ENCODE measurements around the gene PUSL1. TPM values are rescaled to one million over a fixed set of nuclear protein-coding genes. Genes with fewer than 3 reads are reported as not detected.

The PUSL1 gene
- total RNA-seq, 1 experiment from 2014 or later: 31.3 TPM

DNA sequence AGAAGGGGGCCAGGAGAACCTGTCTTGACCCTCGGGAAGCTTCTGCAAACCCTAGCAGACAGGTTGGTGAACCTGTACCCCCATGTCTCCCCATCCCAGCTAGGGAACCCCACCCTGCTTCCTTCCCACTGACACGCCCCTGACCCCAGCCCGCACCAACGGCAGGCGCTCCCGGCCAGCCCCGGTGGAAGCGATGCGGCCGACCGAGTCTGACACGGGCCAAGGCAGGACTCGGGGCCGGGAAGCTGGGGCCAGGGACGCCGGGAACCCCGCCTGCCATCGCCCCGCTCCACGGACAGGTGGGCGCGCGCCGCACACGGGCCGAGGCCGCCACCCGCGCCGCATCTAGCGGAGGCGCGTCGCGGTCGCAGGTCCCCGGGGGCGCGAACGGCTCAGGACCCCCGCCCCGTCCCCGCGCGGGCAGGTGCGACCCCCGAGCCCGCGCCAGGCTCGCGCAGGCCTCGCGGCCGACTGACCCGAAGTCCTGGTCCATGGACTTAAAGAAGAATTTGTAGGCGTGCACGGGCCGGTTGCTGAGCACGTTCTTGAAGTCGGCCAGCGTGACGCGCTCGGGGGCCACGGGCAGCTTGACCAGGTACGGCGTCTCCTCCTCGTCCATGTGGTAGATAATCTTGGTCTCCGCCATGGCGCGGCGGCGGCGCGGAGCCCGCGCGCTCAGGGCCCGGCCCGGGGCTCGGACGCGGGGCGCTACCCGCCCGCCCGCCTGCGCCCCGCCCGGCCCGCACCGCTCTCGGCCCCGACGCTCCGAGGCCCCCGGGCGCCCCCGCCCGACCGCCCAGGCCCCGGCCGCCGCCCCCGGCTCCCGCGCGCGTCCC lies 40.2 kb downstream of the PUSL1 start:
- no peaks in the 10 kb centered on the region for H3K9me3 ChIP-seq (ENCODE audit: low read depth, low read length, poor library complexity, severe bottlenecking)
- intact Hi-C loops (cut with micrococcal nuclease; ENCODE audit: unreplicated experiment): no loop called here
- H3K4me3 ChIP-seq (ENCODE audit: low read depth, low read length, poor library complexity, severe bottlenecking): peak overlapping the region; percentile 86
- DNase-seq (ENCODE audit: low spot score): no peak
- POLR2A ChIA-PET (ENCODE audit: low non-redundant PET): no interaction called here
- peak overlapping the region; percentile 75 for H3K27ac ChIP-seq (ENCODE audit: low read depth, low read length, poor library complexity, severe bottlenecking)
- no peaks in the 10 kb centered on the region for H3K36me3 ChIP-seq (ENCODE audit: insufficient read depth, low read length, poor library complexity, severe bottlenecking)
- peaks cover 3% of the 10 kb centered on the region for H3K4me1 ChIP-seq (ENCODE audit: insufficient read depth, low read length, poor library complexity, severe bottlenecking)
- TF ChIP-seq, protein P1, sequence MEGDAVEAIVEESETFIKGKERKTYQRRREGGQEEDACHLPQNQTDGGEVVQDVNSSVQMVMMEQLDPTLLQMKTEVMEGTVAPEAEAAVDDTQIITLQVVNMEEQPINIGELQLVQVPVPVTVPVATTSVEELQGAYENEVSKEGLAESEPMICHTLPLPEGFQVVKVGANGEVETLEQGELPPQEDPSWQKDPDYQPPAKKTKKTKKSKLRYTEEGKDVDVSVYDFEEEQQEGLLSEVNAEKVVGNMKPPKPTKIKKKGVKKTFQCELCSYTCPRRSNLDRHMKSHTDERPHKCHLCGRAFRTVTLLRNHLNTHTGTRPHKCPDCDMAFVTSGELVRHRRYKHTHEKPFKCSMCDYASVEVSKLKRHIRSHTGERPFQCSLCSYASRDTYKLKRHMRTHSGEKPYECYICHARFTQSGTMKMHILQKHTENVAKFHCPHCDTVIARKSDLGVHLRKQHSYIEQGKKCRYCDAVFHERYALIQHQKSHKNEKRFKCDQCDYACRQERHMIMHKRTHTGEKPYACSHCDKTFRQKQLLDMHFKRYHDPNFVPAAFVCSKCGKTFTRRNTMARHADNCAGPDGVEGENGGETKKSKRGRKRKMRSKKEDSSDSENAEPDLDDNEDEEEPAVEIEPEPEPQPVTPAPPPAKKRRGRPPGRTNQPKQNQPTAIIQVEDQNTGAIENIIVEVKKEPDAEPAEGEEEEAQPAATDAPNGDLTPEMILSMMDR (conservative IDR thresholded peaks at IDR 0.05; ENCODE audit: low read depth, low read length): no peak
- no peak for TF ChIP-seq EZH2 (IDR thresholded peaks at IDR 0.05; ENCODE audit: borderline replicate concordance, low read depth, low read length, poor library complexity, severe bottlenecking)
- no peaks in the 10 kb centered on the region for H3K27me3 ChIP-seq (replicated peaks; ENCODE audit: insufficient read depth, low read depth, low read length, poor library complexity)
- CTCF ChIA-PET: no interaction called here
- no TSS peak for BruUV-seq (replicated peaks)

DNA sequence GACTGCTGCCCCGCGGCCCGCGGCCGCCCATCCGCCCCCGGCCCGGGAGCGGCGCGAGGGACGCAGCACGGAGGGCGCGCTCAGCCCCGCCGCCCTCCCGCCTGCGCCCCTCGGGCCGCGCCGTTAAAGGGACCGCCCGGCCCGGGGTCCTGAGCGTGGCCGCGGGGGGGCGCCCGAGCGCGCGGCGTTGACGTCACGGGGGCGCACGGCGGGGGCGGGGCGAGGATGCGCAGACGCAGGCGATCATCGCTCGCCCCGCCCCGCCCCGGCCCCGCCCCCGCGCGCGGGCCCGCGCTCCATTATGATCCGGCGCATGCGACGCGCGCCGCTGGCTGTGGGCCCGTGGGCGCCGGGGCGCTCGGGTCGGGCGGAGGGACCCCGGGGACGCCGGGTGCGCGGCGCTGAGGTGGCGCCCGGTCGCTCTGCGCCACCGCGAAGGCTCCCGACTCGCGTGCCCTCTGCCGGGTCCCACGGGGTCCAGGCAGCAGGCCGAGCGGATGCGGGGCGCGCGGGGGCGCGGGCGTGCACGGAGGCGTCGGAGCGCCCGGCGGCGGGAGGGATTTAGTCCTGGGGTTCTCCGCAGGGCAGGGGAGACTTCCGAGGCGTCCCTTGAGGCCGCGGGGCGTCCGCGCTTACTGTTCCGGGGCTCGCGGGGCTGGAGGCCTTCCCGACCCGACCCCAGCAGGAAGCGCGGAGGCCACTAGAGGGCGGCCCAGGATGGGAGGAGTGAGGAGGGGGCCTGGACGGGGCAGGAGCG lies 41.0 kb downstream of the PUSL1 start, which contains the start of gene DVL1:
DVL1 (minus strand) TSS at position 163 of the 757 bp plus-strand sequence. CDS start 353 bp downstream, outside the sequence.
- intact Hi-C loops (cut with micrococcal nuclease; ENCODE audit: unreplicated experiment): no loop called here
- BruUV-seq (replicated peaks): no TSS peak
- peak within 1 kb of the TSS; percentile 89 for H3K27ac ChIP-seq (ENCODE audit: low read depth, low read length, poor library complexity, severe bottlenecking)
- no peaks in the 10 kb centered on the region for H3K9me3 ChIP-seq (ENCODE audit: low read depth, low read length, poor library complexity, severe bottlenecking)
- peaks cover 3% of the 10 kb centered on the region for H3K4me1 ChIP-seq (ENCODE audit: insufficient read depth, low read length, poor library complexity, severe bottlenecking)
- ChIA-PET POLR2A (ENCODE audit: low non-redundant PET) (no interaction called here), CTCF (no interaction called here)
- TF ChIP-seq, protein P1 (conservative IDR thresholded peaks at IDR 0.05; ENCODE audit: low read depth, low read length): peak; percentile 50; the same call in 1 of the 2 replicates
- TF ChIP-seq EZH2 (IDR thresholded peaks at IDR 0.05; ENCODE audit: borderline replicate concordance, low read depth, low read length, poor library complexity, severe bottlenecking): no peak
- peak within 1 kb of the TSS; percentile 86 for H3K4me3 ChIP-seq (ENCODE audit: low read depth, low read length, poor library complexity, severe bottlenecking)
- H3K27me3 ChIP-seq (replicated peaks; ENCODE audit: insufficient read depth, low read depth, low read length, poor library complexity): peaks cover 5% of the 10 kb centered on the region
- peak; percentile 80 for DNase-seq (ENCODE audit: low spot score)
- no peaks in the 10 kb centered on the region for H3K36me3 ChIP-seq (ENCODE audit: insufficient read depth, low read length, poor library complexity, severe bottlenecking)

DNA sequence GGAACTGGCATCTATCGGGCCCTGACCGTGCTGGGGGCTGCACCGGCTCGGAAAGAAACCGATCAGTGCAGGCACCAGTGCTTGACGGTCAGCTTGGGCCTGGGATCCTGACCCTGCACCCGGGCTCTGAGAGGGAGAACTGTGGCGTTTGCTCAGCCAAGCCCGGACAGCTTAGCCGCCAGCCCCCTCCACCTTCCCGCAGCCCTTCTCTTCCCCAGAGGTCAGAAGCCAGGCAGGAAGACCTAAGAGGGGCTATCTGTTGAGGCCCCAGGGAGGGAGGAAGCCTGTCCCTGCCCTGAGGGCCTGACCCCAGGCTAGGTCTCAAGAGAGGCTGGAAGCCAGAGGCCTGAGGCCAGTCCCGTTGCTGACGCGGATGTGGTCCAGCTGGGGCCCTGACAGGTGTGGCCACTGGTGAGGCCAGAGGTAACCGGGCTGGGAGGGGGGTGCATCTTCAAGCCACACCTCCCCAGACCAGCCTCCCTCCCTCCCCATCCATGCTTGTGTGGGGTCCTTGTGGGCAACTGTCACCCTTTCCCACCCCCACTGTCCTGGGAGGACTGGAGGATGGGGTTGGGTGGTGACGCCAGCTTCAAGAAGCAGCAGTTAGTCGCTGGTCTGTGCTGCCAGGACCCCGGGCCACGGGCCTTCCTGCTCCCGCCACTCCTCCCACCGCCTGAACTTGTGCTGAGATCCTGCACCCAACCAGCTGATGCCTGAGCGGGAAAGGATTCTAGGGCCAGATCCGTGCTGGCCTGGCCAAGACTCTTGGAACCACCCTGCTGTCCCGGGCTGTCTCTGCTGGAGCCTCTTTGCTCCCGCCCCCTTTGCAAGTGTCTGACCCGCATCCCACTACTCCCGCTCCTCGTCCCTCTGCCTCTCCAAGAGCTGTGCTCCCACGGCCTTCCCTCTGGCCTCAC lies 43.4 kb downstream of the PUSL1 start:
- POLR2A ChIA-PET (ENCODE audit: low non-redundant PET): no interaction called here

More for the DNA sequence above, 43.4 kb downstream of the PUSL1 start:
- H3K36me3 ChIP-seq (ENCODE audit: insufficient read depth, low read length, poor library complexity, severe bottlenecking): no peaks in the 10 kb centered on the region
- BruUV-seq (replicated peaks): no TSS peak
- intact Hi-C loops (cut with micrococcal nuclease; ENCODE audit: unreplicated experiment): no loop called here
- peaks cover 5% of the 10 kb centered on the region for H3K27me3 ChIP-seq (replicated peaks; ENCODE audit: insufficient read depth, low read depth, low read length, poor library complexity)
- CTCF ChIA-PET: no interaction called here
- DNase-seq (ENCODE audit: low spot score): no peak
- TF ChIP-seq, protein P1 (conservative IDR thresholded peaks at IDR 0.05; ENCODE audit: low read depth, low read length): no peak
- no peak for TF ChIP-seq EZH2 (IDR thresholded peaks at IDR 0.05; ENCODE audit: borderline replicate concordance, low read depth, low read length, poor library complexity, severe bottlenecking)
- H3K4me1 ChIP-seq (ENCODE audit: insufficient read depth, low read length, poor library complexity, severe bottlenecking): peaks cover 3% of the 10 kb centered on the region
- no peak overlapping the region for H3K4me3 ChIP-seq (ENCODE audit: low read depth, low read length, poor library complexity, severe bottlenecking)
- H3K9me3 ChIP-seq (ENCODE audit: low read depth, low read length, poor library complexity, severe bottlenecking): no peaks in the 10 kb centered on the region
- no peak overlapping the region for H3K27ac ChIP-seq (ENCODE audit: low read depth, low read length, poor library complexity, severe bottlenecking)
